NCI-H1436 (cell line): ENCODE measurements around the gene SYT7.
"Not testable (repeated sequence)": the region's sequence is repeated elsewhere in the genome, so short reads cannot be mapped to it uniquely, and the experiment has no call there.

Experiments
- DNase-seq: peaks from one replicate; lab custom pipeline; 2025; lab: John Stamatoyannopoulos, UW

SYT7 gene

GRCh38 chr11:61581030-61581928 is at the start of gene SYT7:
SYT7 (minus strand) TSS chr11:61581076; CDS start chr11:61580820, 256 bp downstream.
- DNase-seq, result peak; percentile 91

- no peak for DNase-seq
Measured at GRCh38 chr11:61630089-61630488, 49.2 kb upstream of the SYT7 start.

- no peak for DNase-seq
Measured at GRCh38 chr11:61629082-61629833, 48.4 kb upstream of the SYT7 start.

- DNase-seq, result no peak
Measured at GRCh38 chr11:61628662-61628970, 47.7 kb upstream of the SYT7 start.

- DNase-seq, result peak; percentile 33
Measured at GRCh38 chr11:61627850-61628661, 47.2 kb upstream of the SYT7 start.

GRCh38 chr11:61626580-61627380 is 45.9 kb upstream of the SYT7 start:
- DNase-seq, result no peak

- no peak for DNase-seq
Measured at GRCh38 chr11:61625525-61625924, 44.6 kb upstream of the SYT7 start.

GRCh38 chr11:61621917-61622585 is 41.2 kb upstream of the SYT7 start:
- DNase-seq, result no peak

GRCh38 chr11:61619471-61620226 is 38.8 kb upstream of the SYT7 start:
- DNase-seq, result no peak

GRCh38 chr11:61618978-61619377 is 38.1 kb upstream of the SYT7 start:
- DNase-seq, result peak; percentile 12

GRCh38 chr11:61617515-61617914 is 36.6 kb upstream of the SYT7 start:
- DNase-seq, result no peak

- DNase-seq, result no peak
Measured at GRCh38 chr11:61616434-61616833, 35.6 kb upstream of the SYT7 start.

GRCh38 chr11:61614782-61615181 is 33.9 kb upstream of the SYT7 start:
- DNase-seq, result not testable (repeated sequence)

- no peak for DNase-seq
Measured at GRCh38 chr11:61613870-61614269, 33.0 kb upstream of the SYT7 start.

- no peak for DNase-seq
Measured at GRCh38 chr11:61613051-61613450, 32.2 kb upstream of the SYT7 start.

- DNase-seq, result peak; percentile 46
Measured at GRCh38 chr11:61611309-61611708, 30.4 kb upstream of the SYT7 start.

- no peak for DNase-seq
Measured at GRCh38 chr11:61610905-61611304, 30.0 kb upstream of the SYT7 start.

- DNase-seq, result peak; percentile 67
Measured at GRCh38 chr11:61609980-61610366, 29.1 kb upstream of the SYT7 start.

- no peak for DNase-seq
Measured at GRCh38 chr11:61609000-61609979, 28.4 kb upstream of the SYT7 start.
